KMS-11 (cell line): ENCODE data around the gene AR.
"Not testable (repeated sequence)": the region's sequence is repeated elsewhere in the genome, so short reads cannot be mapped to it uniquely, and the experiment has no call there.

Source experiments
- H2AFZ ChIP-seq: fragments of 200-600 bp; sonication (generic); 2 replicates; pipeline ENCODE4 v1.6.1; 2016; ENCODE audit warnings: antibody characterized with exemption, mixed run types, low read depth
- H3K27ac ChIP-seq: fragments of 200-600 bp; sonication (generic); 2 replicates; pipeline ENCODE4 v1.6.1; 2016; ENCODE audit warnings: mild to moderate bottlenecking, mixed run types
- H3K27me3 ChIP-seq: fragments of 200-600 bp; sonication (generic); 2 replicates; pipeline ENCODE4 v1.6.1; 2017; ENCODE audit warnings: mild to moderate bottlenecking, low read depth, mixed run types, moderate library complexity; ENCODE audit not compliant: insufficient read depth
- H3K36me3 ChIP-seq: fragments of 200-600 bp; sonication (generic); 2 replicates; pipeline ENCODE4 v1.6.1; 2017; ENCODE audit warnings: mild to moderate bottlenecking, mixed run types; ENCODE audit not compliant: insufficient read depth
- H3K4me1 ChIP-seq: fragments of 200-600 bp; sonication (generic); 2 replicates; pipeline ENCODE4 v1.6.1; 2016; ENCODE audit warnings: mild to moderate bottlenecking, low read depth, mixed run types; ENCODE audit not compliant: poor library complexity, severe bottlenecking
- H3K4me2 ChIP-seq: fragments of 200-600 bp; sonication (generic); 2 replicates; pipeline ENCODE4 v1.7.0; 2016; ENCODE audit warnings: mild to moderate bottlenecking, mixed run types
- H3K4me3 ChIP-seq: fragments of 200-600 bp; sonication (generic); IDR thresholded peaks from 2 replicates; pipeline ENCODE4 v1.6.1; 2017; ENCODE audit warnings: low read depth, low read length, mixed read lengths; ENCODE audit not compliant: insufficient read depth
- H3K79me2 ChIP-seq: fragments of 200-600 bp; sonication (generic); 2 replicates; pipeline ENCODE4 v1.6.1; 2016; ENCODE audit warnings: low read depth, mixed run types; ENCODE audit not compliant: insufficient read depth
- H3K9ac ChIP-seq: fragments of 200-600 bp; sonication (generic); 2 replicates; pipeline ENCODE4 v1.6.1; 2016; ENCODE audit warnings: mild to moderate bottlenecking, mixed run types
- H4K20me1 ChIP-seq: fragments of 200-600 bp; sonication (generic); 2 replicates; pipeline ENCODE4 v1.6.1; 2016; ENCODE audit warnings: mild to moderate bottlenecking, mixed run types; ENCODE audit not compliant: insufficient read depth
- CTCF ChIP-seq: fragments of 200-600 bp; sonication (generic); conservative IDR thresholded peaks from 2 replicates; pipeline ENCODE4 v1.6.1; 2017; ENCODE audit warnings: low read depth, mild to moderate bottlenecking, antibody characterized with exemption, low read length, moderate library complexity, mixed read lengths

The AR gene

GRCh38 chrX:67622053-67622585 is 78.3 kb downstream of the AR start:
- H3K4me1 ChIP-seq, result no peaks in the 10 kb centered on the region
- no peaks in the 10 kb centered on the region for H3K27me3 ChIP-seq
- no peak for TF ChIP-seq CTCF
- no peak overlapping the region for H3K4me3 ChIP-seq
- H3K79me2 ChIP-seq, result no peaks in the 10 kb centered on the region
- no peak overlapping the region for H3K9ac ChIP-seq
- no peak overlapping the region for H3K4me2 ChIP-seq
- H4K20me1 ChIP-seq, result no peaks in the 10 kb centered on the region
- no peak overlapping the region for H2AFZ ChIP-seq
- no peaks in the 10 kb centered on the region for H3K36me3 ChIP-seq
- H3K27ac ChIP-seq, result no peak overlapping the region

GRCh38 chrX:67624325-67624724 is 80.5 kb downstream of the AR start:
- H3K4me3 ChIP-seq, result no peak overlapping the region
- no peaks in the 10 kb centered on the region for H3K4me1 ChIP-seq
- no peaks in the 10 kb centered on the region for H3K36me3 ChIP-seq
- no peaks in the 10 kb centered on the region for H3K79me2 ChIP-seq
- no peak overlapping the region for H3K9ac ChIP-seq
- no peaks in the 10 kb centered on the region for H3K27me3 ChIP-seq
- no peak for TF ChIP-seq CTCF
- no peaks in the 10 kb centered on the region for H4K20me1 ChIP-seq
- no peak overlapping the region for H3K4me2 ChIP-seq
- no peak overlapping the region for H3K27ac ChIP-seq
- no peak overlapping the region for H2AFZ ChIP-seq

GRCh38 chrX:67635424-67635823 is 91.6 kb downstream of the AR start:
- no peaks in the 10 kb centered on the region for H3K27me3 ChIP-seq
- H2AFZ ChIP-seq, result no peak overlapping the region
- no peak for TF ChIP-seq CTCF
- no peak overlapping the region for H3K27ac ChIP-seq
- no peaks in the 10 kb centered on the region for H3K79me2 ChIP-seq
- no peaks in the 10 kb centered on the region for H4K20me1 ChIP-seq
- H3K4me3 ChIP-seq, result no peak overlapping the region
- no peaks in the 10 kb centered on the region for H3K36me3 ChIP-seq
- H3K4me2 ChIP-seq, result no peak overlapping the region
- H3K9ac ChIP-seq, result no peak overlapping the region
- H3K4me1 ChIP-seq, result no peaks in the 10 kb centered on the region

GRCh38 chrX:67636532-67636931 is 92.7 kb downstream of the AR start:
- Histone ChIP-seq H2AFZ (no peak overlapping the region), H4K20me1 (no peaks in the 10 kb centered on the region), H3K27ac (no peak overlapping the region), H3K4me1 (no peaks in the 10 kb centered on the region), H3K36me3 (no peaks in the 10 kb centered on the region), H3K4me2 (no peak overlapping the region), H3K4me3 (no peak overlapping the region), H3K27me3 (no peaks in the 10 kb centered on the region), H3K79me2 (no peaks in the 10 kb centered on the region), H3K9ac (no peak overlapping the region)
- TF ChIP-seq CTCF, result no peak

- H2AFZ ChIP-seq, H3K4me1 ChIP-seq, H3K27me3 ChIP-seq, H3K4me3 ChIP-seq, H3K9ac ChIP-seq, H3K79me2 ChIP-seq, H3K36me3 ChIP-seq, H3K27ac ChIP-seq, H4K20me1 ChIP-seq, H3K4me2 ChIP-seq: not testable (repeated sequence)
Observed at GRCh38 chrX:67637293-67637692, 93.5 kb downstream of the AR start.
